OCI-LY1 (cell line): ENCODE measurements around the gene DNAJB1.

ENCODE experiments used
- CTCF ChIP-seq: fragments of 200-600 bp; sonication (generic), shearing (Covaris generic); IDR thresholded peaks from 2 replicates; pipeline ENCODE4 v1.5.1; 2017; ENCODE audit warnings: mild to moderate bottlenecking, antibody characterized with exemption, low read length, moderate library complexity, mixed read lengths
- EZH2 ChIP-seq: fragments of 200-600 bp; sonication (generic), shearing (Covaris generic); IDR thresholded peaks from 2 replicates; pipeline ENCODE4 v1.8.0; 2017; ENCODE audit warnings: borderline replicate concordance, mixed run types, mild to moderate bottlenecking, antibody characterized with exemption, low read length, moderate library complexity, mixed read lengths

GRCh38 chr19:14530506-14530905 lies 12.3 kb upstream of the DNAJB1 start:
- TF ChIP-seq CTCF (no peak), EZH2 (no peak)
